AML-193 (cell line): ENCODE data around the gene KIR3DL2.
"Not testable (repeated sequence)": the region's sequence is repeated elsewhere in the genome, so short reads cannot be mapped to it uniquely, and the experiment has no call there.

Experiments
- DNase-seq, 2 experiments: peaks; one replicate each; lab custom pipeline; 2025; lab: John Stamatoyannopoulos, UW

Gene KIR3DL2

DNA sequence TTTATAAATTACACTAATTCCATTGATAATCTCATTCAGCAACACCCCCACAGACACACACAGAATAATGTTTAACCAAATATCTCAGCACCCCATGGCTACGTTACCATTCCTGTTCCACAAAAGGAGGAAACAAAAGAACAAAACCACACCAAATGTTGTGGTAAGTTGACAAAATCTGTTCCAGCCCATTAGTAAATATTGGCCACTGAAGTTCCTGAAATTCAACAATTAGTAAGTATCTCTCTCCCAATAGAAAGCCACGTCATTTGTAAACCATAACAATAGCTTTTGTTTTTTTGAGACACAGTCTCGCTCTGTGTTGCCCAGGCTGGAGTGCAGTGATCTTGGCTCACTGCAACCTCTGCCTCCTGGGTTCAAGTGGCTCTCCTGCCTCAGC is 21.5 kb downstream of the KIR3DL2 start:
- DNase-seq = no peak

- no peak for DNase-seq
Measured at GRCh38 chr19:54873990-54874389, 23.7 kb downstream of the KIR3DL2 start, which contains the start of gene FCAR. FCAR (plus strand) TSS chr19:54874235; CDS start chr19:54874290, 55 bp downstream.

GRCh38 chr19:54875506-54875905 is 25.3 kb downstream of the KIR3DL2 start:
- peak; percentile 92 for DNase-seq

DNA sequence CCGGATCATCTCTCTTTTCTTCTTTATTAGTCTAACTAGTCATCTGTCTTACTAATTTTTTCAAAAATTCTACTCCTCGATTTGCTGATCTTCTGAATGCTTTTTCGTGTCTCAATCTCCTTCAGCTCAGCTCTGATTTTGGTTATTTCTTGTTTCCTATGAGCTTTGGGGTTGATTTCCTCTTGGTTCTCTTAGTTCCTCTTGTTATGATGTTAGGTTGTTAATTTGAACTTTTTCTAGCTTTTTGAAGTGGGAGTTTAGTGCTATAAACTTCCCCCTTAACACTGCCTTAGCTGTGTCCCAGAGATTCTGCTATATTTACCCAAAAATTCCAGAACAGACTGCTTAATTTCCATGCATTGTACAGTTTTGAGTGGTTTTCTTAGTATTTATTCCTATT is 27.2 kb downstream of the KIR3DL2 start:
- DNase-seq = peak; percentile 33 to 40

GRCh38 chr19:54881884-54882283 is 31.6 kb downstream of the KIR3DL2 start:
- DNase-seq = no peak

DNA sequence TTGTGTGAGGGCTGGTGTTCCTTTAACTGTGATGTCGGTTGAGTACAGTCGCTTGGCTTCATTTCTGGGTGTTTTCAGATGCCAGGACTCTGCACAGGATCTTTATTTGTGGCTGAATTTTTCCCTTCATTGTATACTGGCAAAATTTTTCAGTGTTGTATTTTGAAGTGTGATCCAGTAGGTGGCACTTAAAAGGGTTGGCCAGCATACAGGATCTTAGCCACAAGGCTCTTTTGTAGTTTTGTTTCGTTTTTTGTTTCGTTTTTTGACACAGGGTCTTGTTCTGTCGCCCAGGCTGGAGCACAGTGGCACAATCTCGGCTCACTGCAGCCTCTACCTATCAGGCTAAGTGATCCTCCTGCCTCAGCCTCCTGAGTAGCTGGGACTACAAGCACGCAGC is 32.5 kb downstream of the KIR3DL2 start:
- peak; percentile 26 to 40 for DNase-seq

- no peak for DNase-seq
Measured at GRCh38 chr19:54883228-54883627, 33.0 kb downstream of the KIR3DL2 start.

GRCh38 chr19:54888239-54888638 is 38.0 kb downstream of the KIR3DL2 start:
- DNase-seq = no peak

GRCh38 chr19:54889566-54889965 is 39.3 kb downstream of the KIR3DL2 start:
- no peak for DNase-seq

GRCh38 chr19:54893406-54893805 is 43.2 kb downstream of the KIR3DL2 start:
- DNase-seq = no peak

DNA sequence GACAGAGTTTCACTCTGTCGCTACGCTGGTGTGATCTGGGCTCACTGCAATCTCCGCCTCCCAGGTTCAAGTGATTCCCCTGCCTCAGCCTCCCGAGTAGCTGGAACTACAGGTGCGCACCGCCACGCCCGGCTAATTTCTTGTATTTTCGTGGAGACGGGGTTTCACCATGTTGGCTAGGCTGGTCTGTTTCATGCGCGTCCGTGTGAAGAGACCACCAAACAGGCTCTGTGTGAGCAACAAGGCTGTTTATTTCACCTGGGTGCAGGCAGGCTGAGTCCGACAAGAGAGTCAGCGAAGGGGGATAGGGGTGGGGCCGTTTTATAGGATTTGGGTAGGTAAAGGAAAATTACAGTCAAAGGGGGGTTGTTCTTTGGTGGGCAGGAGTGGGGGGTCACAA is 43.9 kb downstream of the KIR3DL2 start:
- not testable (repeated sequence) for DNase-seq

GRCh38 chr19:54896036-54896435 is 45.8 kb downstream of the KIR3DL2 start:
- DNase-seq = no peak

DNA sequence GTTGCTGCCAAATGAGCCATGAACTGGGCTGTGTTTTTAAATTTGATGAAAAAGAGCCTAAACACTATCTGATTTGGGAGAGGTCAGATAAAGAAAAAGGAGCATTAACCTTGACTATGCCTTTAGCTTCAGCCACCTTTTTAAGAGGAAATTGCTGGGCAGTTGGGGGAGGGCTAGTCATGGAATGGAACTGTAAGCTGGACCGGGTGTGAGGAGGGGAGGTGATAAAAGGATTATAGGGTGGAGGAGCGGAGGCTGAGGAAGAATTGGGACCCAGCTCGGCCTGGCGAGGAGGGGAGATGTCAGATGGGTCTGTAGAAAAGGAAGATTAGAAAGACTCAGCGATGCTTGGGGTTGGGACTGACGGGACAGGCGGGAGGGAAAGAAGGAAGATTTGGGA is 48.4 kb downstream of the KIR3DL2 start:
- DNase-seq = not testable (repeated sequence)

DNA sequence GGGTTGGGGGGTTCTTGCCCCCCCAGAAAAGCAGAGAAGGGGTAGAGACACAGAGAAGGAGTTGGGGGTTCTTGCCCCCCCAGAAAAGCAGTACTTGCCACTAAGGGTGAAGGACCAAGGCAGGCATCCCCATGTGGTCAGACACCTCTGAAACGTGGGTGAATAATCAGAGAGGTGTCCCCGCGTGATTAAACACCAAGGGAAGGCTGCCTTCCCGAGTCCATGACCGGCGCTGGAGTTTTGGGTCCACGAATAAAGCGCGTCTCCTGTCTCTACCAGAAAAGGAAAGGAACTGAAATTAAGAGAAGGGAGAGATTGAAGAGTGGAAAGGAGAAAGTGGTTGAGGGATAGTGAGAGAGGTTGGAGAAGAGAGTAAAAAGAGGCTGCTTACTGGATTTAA is 49.4 kb downstream of the KIR3DL2 start:
- not testable (repeated sequence) for DNase-seq

DNA sequence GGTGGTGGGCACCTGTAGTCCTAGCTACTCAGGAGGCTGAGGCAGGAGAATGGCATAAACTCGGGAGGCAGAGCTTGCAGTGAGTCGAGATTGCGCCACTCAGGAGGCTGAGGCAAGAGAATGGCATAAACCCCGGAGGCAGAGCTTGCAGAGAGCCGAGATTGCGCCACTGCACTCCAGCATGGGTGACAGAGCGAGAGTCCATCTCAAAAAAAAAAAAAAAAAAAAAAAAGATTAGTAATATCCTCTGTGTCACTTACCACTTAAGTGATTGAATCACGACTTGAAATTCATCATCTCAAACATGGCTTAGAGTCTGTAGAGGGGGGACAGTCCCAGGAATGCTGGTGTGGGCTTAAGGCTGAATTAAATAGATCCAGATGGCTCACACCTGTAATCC is 50.9 kb downstream of the KIR3DL2 start:
- peak; percentile 30 to 64 for DNase-seq

- no peak for DNase-seq
Measured at GRCh38 chr19:54902061-54902460, 51.8 kb downstream of the KIR3DL2 start.

GRCh38 chr19:54903303-54903702 is 53.1 kb downstream of the KIR3DL2 start:
- DNase-seq = no peak

- not testable (repeated sequence) for DNase-seq
Measured at GRCh38 chr19:54904261-54904660, 54.0 kb downstream of the KIR3DL2 start.

DNA sequence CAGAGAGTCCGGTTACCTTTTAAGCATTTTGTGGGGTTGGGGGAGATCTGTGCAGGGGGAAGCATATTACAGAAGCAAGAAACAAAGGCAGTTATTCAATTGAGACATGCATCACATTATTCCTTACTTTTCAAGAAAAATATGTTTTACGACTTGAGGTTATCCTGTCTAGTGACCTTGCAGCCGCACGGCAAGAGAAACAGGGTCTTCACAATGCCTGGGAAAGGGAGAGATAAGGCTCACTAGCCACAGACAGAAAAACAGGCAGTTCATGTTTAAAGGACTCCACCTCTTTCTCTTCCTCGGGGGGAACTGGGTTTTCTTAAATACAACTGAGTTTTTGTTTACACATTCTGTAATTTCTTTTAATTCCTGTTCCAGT is 55.2 kb downstream of the KIR3DL2 start:
- no peak for DNase-seq

DNA sequence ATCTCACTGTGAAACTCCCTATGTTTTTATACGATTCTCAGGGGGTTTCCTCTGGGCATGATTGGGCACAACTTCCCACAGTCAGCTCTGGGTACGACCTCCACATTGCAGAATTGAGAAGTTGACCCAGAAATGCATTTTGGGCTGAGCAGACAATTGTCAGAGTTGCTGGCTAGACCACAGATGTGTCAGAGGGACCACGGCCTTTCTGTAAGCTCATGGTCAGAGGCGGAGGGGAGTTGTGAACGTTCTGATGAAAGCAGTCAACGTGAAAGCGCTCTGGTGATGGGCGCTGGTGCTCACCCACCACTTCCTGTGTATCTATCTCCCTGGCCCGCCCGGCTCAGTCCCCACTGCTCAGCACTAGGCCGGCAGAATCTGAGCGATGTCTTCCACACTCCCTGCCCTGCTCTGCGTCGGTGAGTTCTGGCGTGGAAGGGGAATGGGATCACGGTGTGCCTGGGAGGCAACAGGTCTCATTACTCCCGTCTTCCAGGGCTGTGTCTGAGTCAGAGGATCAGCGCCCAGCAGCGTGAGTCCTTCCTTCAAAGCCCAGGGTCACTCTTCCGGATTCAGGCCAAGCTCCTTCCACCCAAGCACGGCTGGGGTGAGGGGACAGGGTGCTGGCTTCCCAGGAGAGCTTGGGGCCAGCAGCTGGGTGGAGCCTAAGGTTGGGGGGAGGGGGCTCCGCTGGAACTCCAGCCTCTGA is 55.7 kb downstream of the KIR3DL2 start, which contains the start of gene NCR1:
Gene NCR1, plus strand, starts transcription at position 346 of the 709 bp plus-strand sequence. Its CDS starts 40 bp downstream, at position 386.
- DNase-seq = no peak

GRCh38 chr19:54906819-54907218 is 56.6 kb downstream of the KIR3DL2 start:
- DNase-seq = no peak

DNA sequence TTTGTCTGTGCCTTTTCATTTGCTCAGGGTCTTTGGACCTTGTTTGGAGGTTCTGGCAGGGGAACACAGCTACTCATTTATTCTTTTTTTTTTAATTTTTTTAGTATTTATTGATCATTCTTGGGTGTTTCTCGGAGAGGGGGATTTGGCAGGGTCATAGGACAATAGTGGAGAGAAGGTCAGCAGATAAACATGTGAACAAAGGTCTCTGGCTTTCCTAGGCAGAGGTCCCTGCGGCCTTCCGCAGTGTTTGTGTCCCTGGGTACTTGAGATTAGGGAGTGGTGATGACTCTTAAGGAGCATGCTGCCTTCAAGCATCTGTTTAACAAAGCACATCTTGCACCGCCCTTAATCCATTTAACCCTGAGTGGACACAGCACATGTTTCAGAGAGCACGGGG is 57.7 kb downstream of the KIR3DL2 start:
- DNase-seq = not testable (repeated sequence)
